Endothelial cell of umbilical vein (primary cell): ENCODE measurements around the gene TMEM220. TPM values are rescaled to one million over a fixed set of nuclear protein-coding genes. Genes with fewer than 3 reads are reported as not detected.

Experiments used
- BruUV-seq: library from RNA; stranded (reverse); fragments of 400-500 nt; replicated peaks from 2 replicates; lab custom pipeline; 2021; lab: Mats Ljungman, UMichigan
- CTCF ChIA-PET: fragments of 300-600, 350-600 bp; sonication (Branson Sonifier 250); formaldehyde crosslinking; loops from one replicate; lab custom pipeline; 2021; ENCODE audit warnings: antibody characterized with exemption, inconsistent platforms; lab: Charles Lee
- POLR2A ChIA-PET: fragments of 300-600, 350-600 bp; sonication (Branson Sonifier 250); formaldehyde crosslinking; loops from one replicate; lab custom pipeline; 2021; ENCODE audit warnings: antibody characterized with exemption, inconsistent platforms; lab: Charles Lee
- DNase-seq: peaks from one replicate; pipeline ENCODE4 v3.0.0-alpha.2; 2011; ENCODE audit warnings: low read depth, low spot score
- FAIRE-seq: peaks from 2 replicates; lab custom pipeline; 2011; peaks lifted over from hg19 to GRCh38; lab: Jason Lieb, UNC
- H2AFZ ChIP-seq: 2 replicates; pipeline ENCODE4 v1.6.0; 2012; ENCODE audit warnings: low read depth, low read length, control low read depth, inconsistent platforms
- H3K27ac ChIP-seq: 2 replicates; pipeline ENCODE4 v1.5.1; 2011; ENCODE audit warnings: low read depth, mild to moderate bottlenecking, control low read depth, low read length, moderate library complexity; ENCODE audit not compliant: insufficient read depth
- H3K27me3 ChIP-seq, 2 experiments: 2 replicates each; pipeline versions ENCODE4 v1.6.0 to v1.6.1; 2011; ENCODE audit warnings: low read length in 2 of 2, mixed read lengths in 1 of 2; ENCODE audit not compliant: control insufficient read depth in 2 of 2, insufficient read depth in 2 of 2
- H3K36me3 ChIP-seq, 2 experiments: 2 replicates in 1 of 2; 3 replicates in 1 of 2; pipeline ENCODE4 v1.5.1; 2011; ENCODE audit warnings: low read length in 2 of 2, mild to moderate bottlenecking in 1 of 2, moderate library complexity in 1 of 2; ENCODE audit not compliant: control insufficient read depth in 2 of 2, insufficient read depth in 2 of 2; ENCODE audit errors: extremely low read depth in 1 of 2
- H3K4me1 ChIP-seq: 3 replicates; pipeline ENCODE4 v1.5.1; 2011; ENCODE audit warnings: mild to moderate bottlenecking, low read length; ENCODE audit not compliant: control insufficient read depth, insufficient read depth; ENCODE audit errors: extremely low read depth
- H3K4me2 ChIP-seq: 2 replicates; pipeline ENCODE4 v1.6.1; 2011; ENCODE audit warnings: low read length, control low read depth, mixed read lengths; ENCODE audit not compliant: insufficient read depth
- H3K4me3 ChIP-seq, 3 experiments: fragments of 200-600 bp in 1 of 3; sonication (generic), shearing (Covaris generic) in 1 of 3; replicated peaks in 1 of 3; 2 replicates each; pipeline ENCODE4 v1.5.1; 2011 to 2016; ENCODE audit warnings: control low read depth in 3 of 3, low read length in 3 of 3, mild to moderate bottlenecking in 2 of 3, inconsistent platforms in 1 of 3, low read depth in 1 of 3, moderate library complexity in 1 of 3; ENCODE audit not compliant: insufficient read depth in 1 of 3
- H3K79me2 ChIP-seq: 2 replicates; pipeline ENCODE4 v1.6.0; 2012; ENCODE audit warnings: low read length, inconsistent platforms; ENCODE audit not compliant: control insufficient read depth, insufficient read depth
- H3K9ac ChIP-seq: replicated peaks from 2 replicates; pipeline ENCODE3; 2011; ENCODE audit warnings: low read length, control low read depth; ENCODE audit not compliant: insufficient read depth; ENCODE audit errors: extremely low read depth
- H3K9me1 ChIP-seq: replicated peaks from 3 replicates; pipeline ENCODE4 v1.6.0; 2011; ENCODE audit warnings: mild to moderate bottlenecking, low read length; ENCODE audit not compliant: control insufficient read depth, insufficient read depth; ENCODE audit errors: extremely low read depth
- H3K9me3 ChIP-seq: replicated peaks from 2 replicates; pipeline ENCODE4 v1.5.1; 2012; ENCODE audit warnings: low read length, inconsistent platforms; ENCODE audit not compliant: control insufficient read depth, insufficient read depth
- H4K20me1 ChIP-seq: replicated peaks from 2 replicates; pipeline ENCODE3; 2011; ENCODE audit warnings: mild to moderate bottlenecking, low read length; ENCODE audit not compliant: control insufficient read depth, insufficient read depth; ENCODE audit errors: extremely low read depth
- CTCF ChIP-seq, 2 donors: IDR thresholded peaks; 1 replicate in 1 of 2; 2 replicates in 1 of 2; pipeline ENCODE4 v1.5.1; 2011; ENCODE audit warnings: low read length in 2 of 2, mild to moderate bottlenecking in 2 of 2, moderate library complexity in 2 of 2, control low read depth in 1 of 2, inconsistent platforms in 1 of 2, low read depth in 1 of 2; ENCODE audit not compliant: insufficient read depth in 1 of 2; ENCODE audit errors: extremely low read depth in 1 of 2
- FOS ChIP-seq: IDR thresholded peaks from 2 replicates; pipeline ENCODE4 v1.6.1; 2011; ENCODE audit warnings: mild to moderate bottlenecking, low read length, moderate library complexity, borderline replicate concordance; ENCODE audit not compliant: insufficient read depth
- GATA2 ChIP-seq: IDR thresholded peaks from 2 replicates; pipeline ENCODE4 v1.7.0; 2011; ENCODE audit warnings: low read depth, mild to moderate bottlenecking, moderate library complexity, mixed read lengths, low read length; ENCODE audit not compliant: insufficient read length, insufficient read depth
- MYC ChIP-seq: IDR thresholded peaks from one replicate; pipeline ENCODE4 v1.6.1; 2011; ENCODE audit warnings: mild to moderate bottlenecking, low read depth, low read length
- POLR2A ChIP-seq: IDR thresholded peaks from 2 replicates; pipeline ENCODE4 v1.6.1; 2012; ENCODE audit warnings: low read depth, mild to moderate bottlenecking, control low read depth, low read length
- POLR2AphosphoS5 ChIP-seq: IDR thresholded peaks from 2 replicates; pipeline ENCODE4 v1.6.1; 2012; ENCODE audit warnings: low read depth, mild to moderate bottlenecking, control low read depth, low read length, moderate library complexity; ENCODE audit not compliant: insufficient read depth
- dilution Hi-C: fragments of 300-500 bp; cut with MboI; formaldehyde crosslinking; loops from one replicate; pipeline ENCODE4 v1.15.0; 2019; ENCODE audit warnings: low sequenced_read_pairs; ENCODE audit not compliant: extremely low pct_ligation_motif_present
- intact Hi-C: fragments of 100-400 bp; cut with micrococcal nuclease; formaldehyde crosslinking; loops from one replicate; pipeline ENCODE4 v1.10.0; 2022
- polyA plus RNA-seq, 4 experiments: library from polyadenylated mRNA; depleted of rRNA in 3 of 4; stranded (reverse) in 3 of 4; unstranded in 1 of 4; fragments of >200 nt; gene quantifications; 2 replicates each; pipeline versions ENCODE4 v1.2.1 to v1.2.3, GENCODE V29; 2011 to 2012; ENCODE audit warnings: missing spikeins in 1 of 4
- total RNA-seq: library from RNA; stranded (reverse); gene quantifications from 2 replicates; pipeline ENCODE4 v1.2.3, GENCODE V29; 2021
- TF ChIP-seq, protein P1 (sequence below): IDR thresholded peaks from 2 replicates; pipeline ENCODE4 v1.6.1; 2011; ENCODE audit not compliant: insufficient read depth, insufficient read length

The TMEM220 gene
- total and polyA plus RNA-seq, 2 donors (not counting 3 experiments of a cell fraction or from before 2014, with no cell fraction given), result 3.6 to 11.2 TPM

- BruUV-seq, result no TSS peak
- CTCF ChIA-PET, result interaction anchor here (1.7 to 3.0 kb wide), 2 partner anchors 9 to 28 kb away, joined by 7 to 16 read pairs; no protein-coding TSS in a partner anchor
- Histone ChIP-seq H3K4me3 (no peak overlapping the region), H3K27ac (no peak overlapping the region), H4K20me1 (no peaks in the 10 kb centered on the region), H3K79me2 (no peaks in the 10 kb centered on the region), H3K9me3 (no peaks in the 10 kb centered on the region), H3K4me2 (no peak overlapping the region), H3K27me3 (no peaks in the 10 kb centered on the region), H3K9ac (no peak overlapping the region), H2AFZ (no peak overlapping the region), H3K9me1 (no peaks in the 10 kb centered on the region), H3K36me3 (peaks cover 0 to 4% of the 10 kb centered on the region in 2 experiments), H3K4me1 (no peaks in the 10 kb centered on the region)
- no peak for DNase-seq
- TF ChIP-seq POLR2AphosphoS5 (no peak), MYC (no peak), GATA2 (no peak), POLR2A (no peak), FOS (no peak), CTCF (IDR thresholded peaks at IDR 0.05; ENCODE audit: extremely low read depth in 1 of 2, insufficient read depth in 1 of 2, low read depth in 1 of 2, low read length in 2 of 2) (no peak)
- TF ChIP-seq, protein P1, sequence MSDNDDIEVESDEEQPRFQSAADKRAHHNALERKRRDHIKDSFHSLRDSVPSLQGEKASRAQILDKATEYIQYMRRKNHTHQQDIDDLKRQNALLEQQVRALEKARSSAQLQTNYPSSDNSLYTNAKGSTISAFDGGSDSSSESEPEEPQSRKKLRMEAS, result no peak
- no peak for FAIRE-seq
- POLR2A ChIA-PET, result no interaction called here
- intact Hi-C loops, result no loop called here
- dilution Hi-C loops, result no loop called here
Observed at GRCh38 chr17:10674704-10675103, 55.1 kb downstream of the TMEM220 start.
